PC-3 (cell line): ENCODE measurements around the gene PHF13. TPM values are rescaled to one million over a fixed set of nuclear protein-coding genes. Genes with fewer than 3 reads are reported as not detected.

Source experiments
- ATAC-seq: fragments of 200-7000 bp; cut with Tn5 transposase; 2 replicates; pipeline ENCODE4 v1.9.1; 2020; ENCODE audit warnings: mild to moderate bottlenecking, moderate library complexity
- BruUV-seq: library from RNA; stranded (reverse); fragments of 400-500 nt; replicated peaks from 2 replicates; lab custom pipeline; 2021; lab: Mats Ljungman, UMichigan
- CTCF ChIA-PET: fragments of 300-600 bp; sonication (Branson Sonifier 250); formaldehyde crosslinking; loops from one replicate; lab custom pipeline; 2022; ENCODE audit warnings: antibody characterized with exemption; lab: Charles Lee
- POLR2A ChIA-PET: fragments of 300-600 bp; sonication (Branson Sonifier 250); formaldehyde crosslinking; loops from one replicate; lab custom pipeline; 2022; ENCODE audit warnings: antibody characterized with exemption; ENCODE audit not compliant: unreplicated experiment; lab: Charles Lee
- DNase-seq: peaks from one replicate; pipeline ENCODE4 v3.0.0-alpha.2; 2015
- H2AFZ ChIP-seq: fragments of 300-600 bp; sonication (generic); 2 replicates; pipeline ENCODE4 v1.6.0; 2016; ENCODE audit warnings: antibody characterized with exemption, low read length
- H3F3A ChIP-seq: fragments of 300-600 bp; sonication (generic); one replicate; pipeline ENCODE4 v1.6.0; 2017; ENCODE audit warnings: antibody characterized with exemption, low read length, control low read depth, mild to moderate bottlenecking; ENCODE audit not compliant: unreplicated experiment
- H3K27ac ChIP-seq: fragments of 300-600 bp; sonication (generic); 2 replicates; pipeline ENCODE4 v1.5.1; 2016; ENCODE audit warnings: mild to moderate bottlenecking, low read length
- H3K27me3 ChIP-seq: fragments of 300-600 bp; sonication (generic); 2 replicates; pipeline ENCODE4 v1.6.1; 2016; ENCODE audit warnings: low read length, mixed read lengths
- H3K36me3 ChIP-seq: fragments of 300-600 bp; sonication (generic); 2 replicates; pipeline ENCODE4 v1.6.1; 2016; ENCODE audit warnings: low read depth, mixed run types, low read length, mixed read lengths
- H3K4me1 ChIP-seq: fragments of 300-600 bp; sonication (generic); 2 replicates; pipeline ENCODE4 v1.5.1; 2016; ENCODE audit warnings: low read length; ENCODE audit not compliant: insufficient read depth
- H3K4me2 ChIP-seq: fragments of 300-600 bp; sonication (generic); 2 replicates; pipeline ENCODE4 v1.6.0; 2016; ENCODE audit warnings: low read length
- H3K4me3 ChIP-seq: fragments of 300-600 bp; sonication (generic); 2 replicates; pipeline ENCODE4 v1.5.1; 2016; ENCODE audit warnings: mild to moderate bottlenecking, low read length, mixed read lengths
- H3K79me2 ChIP-seq: fragments of 300-600 bp; sonication (generic); 2 replicates; pipeline ENCODE4 v1.6.1; 2017; ENCODE audit warnings: low read length, mixed read lengths
- H3K9ac ChIP-seq: fragments of 300-600 bp; sonication (generic); 2 replicates; pipeline ENCODE4 v1.6.0; 2016; ENCODE audit warnings: mild to moderate bottlenecking, low read length
- H3K9me2 ChIP-seq: fragments of 300-600 bp; sonication (generic); replicated peaks from 2 replicates; pipeline ENCODE4 v1.6.1; 2016; ENCODE audit warnings: mixed run types, low read length, mixed read lengths
- H3K9me3 ChIP-seq: fragments of 300-600 bp; sonication (generic); 2 replicates; pipeline ENCODE4 v1.6.1; 2016; ENCODE audit warnings: low read length, mixed read lengths
- H4K20me1 ChIP-seq: fragments of 300-600 bp; sonication (generic); 2 replicates; pipeline ENCODE4 v1.6.1; 2016; ENCODE audit warnings: low read length, mixed read lengths
- EZH2 ChIP-seq: fragments of 300-600 bp; sonication (generic); IDR thresholded peaks from one replicate; pipeline ENCODE4 v1.6.1; 2017; ENCODE audit warnings: antibody characterized with exemption, mild to moderate bottlenecking, low read length; ENCODE audit not compliant: unreplicated experiment
- EZH2phosphoT487 ChIP-seq: fragments of 300-600 bp; sonication (generic); IDR thresholded peaks from 2 replicates; pipeline ENCODE4 v1.6.1; 2018; ENCODE audit warnings: mild to moderate bottlenecking, antibody characterized with exemption, low read length, borderline replicate concordance
- intact Hi-C: fragments of 100-400 bp; cut with micrococcal nuclease; formaldehyde crosslinking; loops from 2 replicates; pipeline ENCODE4 v1.9.0; 2023
- total RNA-seq: library from RNA; depleted of rRNA; stranded (reverse); fragments of >200 nt; gene quantifications from 2 replicates; pipeline ENCODE4 v1.2.3, GENCODE V29; 2014
- TF ChIP-seq, protein P1 (sequence below): fragments of 300-600 bp; sonication (generic); conservative IDR thresholded peaks from 2 replicates; pipeline ENCODE4 v1.5.1; 2017; ENCODE audit warnings: antibody characterized with exemption, low read depth, mild to moderate bottlenecking, low read length

PHF13 gene
- total RNA-seq, 1 experiment from 2014 or later, result 13.2 TPM

DNA sequence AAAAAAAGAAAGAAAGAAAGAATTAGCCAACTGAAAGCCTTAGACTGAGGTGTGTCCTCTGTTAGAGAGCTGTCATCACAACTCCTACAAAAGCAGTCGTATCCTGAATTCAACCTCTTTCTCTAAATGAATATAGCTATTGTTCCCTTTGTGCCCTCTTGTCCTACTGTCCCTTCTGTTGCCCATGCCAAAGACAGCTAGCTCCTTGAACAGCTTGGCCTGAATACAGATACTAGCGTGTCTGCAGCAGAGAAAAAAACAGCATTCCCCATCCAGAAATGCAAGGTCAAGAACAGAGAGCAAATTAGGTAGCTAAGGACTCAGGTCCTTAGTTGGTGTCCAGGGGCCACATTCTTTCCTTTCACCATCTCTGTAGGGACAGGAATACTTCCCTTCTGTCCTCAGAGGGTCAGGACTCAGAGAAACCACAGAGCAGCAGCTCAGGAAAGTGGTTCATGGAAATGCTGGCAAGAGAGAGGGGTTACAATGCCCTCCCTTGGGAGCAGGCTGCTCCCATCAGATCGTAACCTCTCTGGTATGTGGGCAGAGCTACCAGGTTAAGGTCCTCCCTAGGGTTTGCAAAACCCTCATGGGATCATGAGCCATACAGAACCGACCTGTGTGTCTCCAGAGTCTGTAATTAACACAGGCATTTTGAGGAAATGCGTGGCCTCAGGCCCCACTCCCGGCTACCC, 35.6 kb upstream of the PHF13 start:
- CTCF ChIA-PET, result interaction anchor here (0.6 kb wide), 1 partner anchor 57 kb away, joined by 3 read pairs; no protein-coding TSS in a partner anchor
- no peaks in the 10 kb centered on the region for H3K36me3 ChIP-seq
- no peak overlapping the region for H3K4me2 ChIP-seq
- H3K9ac ChIP-seq, result no peak overlapping the region
- no peak overlapping the region for H3K27ac ChIP-seq
- POLR2A ChIA-PET, result interaction anchor here (1.0 kb wide), 1 partner anchor 10 kb away, joined by 3 read pairs; no protein-coding TSS in a partner anchor
- H3K4me3 ChIP-seq, result no peak overlapping the region
- DNase-seq, result no peak
- H3K9me3 ChIP-seq, result no peaks in the 10 kb centered on the region
- no peaks in the 10 kb centered on the region for H3K9me2 ChIP-seq
- TF ChIP-seq, protein P1, sequence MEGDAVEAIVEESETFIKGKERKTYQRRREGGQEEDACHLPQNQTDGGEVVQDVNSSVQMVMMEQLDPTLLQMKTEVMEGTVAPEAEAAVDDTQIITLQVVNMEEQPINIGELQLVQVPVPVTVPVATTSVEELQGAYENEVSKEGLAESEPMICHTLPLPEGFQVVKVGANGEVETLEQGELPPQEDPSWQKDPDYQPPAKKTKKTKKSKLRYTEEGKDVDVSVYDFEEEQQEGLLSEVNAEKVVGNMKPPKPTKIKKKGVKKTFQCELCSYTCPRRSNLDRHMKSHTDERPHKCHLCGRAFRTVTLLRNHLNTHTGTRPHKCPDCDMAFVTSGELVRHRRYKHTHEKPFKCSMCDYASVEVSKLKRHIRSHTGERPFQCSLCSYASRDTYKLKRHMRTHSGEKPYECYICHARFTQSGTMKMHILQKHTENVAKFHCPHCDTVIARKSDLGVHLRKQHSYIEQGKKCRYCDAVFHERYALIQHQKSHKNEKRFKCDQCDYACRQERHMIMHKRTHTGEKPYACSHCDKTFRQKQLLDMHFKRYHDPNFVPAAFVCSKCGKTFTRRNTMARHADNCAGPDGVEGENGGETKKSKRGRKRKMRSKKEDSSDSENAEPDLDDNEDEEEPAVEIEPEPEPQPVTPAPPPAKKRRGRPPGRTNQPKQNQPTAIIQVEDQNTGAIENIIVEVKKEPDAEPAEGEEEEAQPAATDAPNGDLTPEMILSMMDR, result no peak
- TF ChIP-seq EZH2phosphoT487 (no peak), EZH2 (no peak)
- peaks cover 30% of the 10 kb centered on the region for H3K79me2 ChIP-seq
- intact Hi-C loops, result no loop called here
- ATAC-seq, result no peak
- no peaks in the 10 kb centered on the region for H3F3A ChIP-seq
- no TSS peak for BruUV-seq
- H3K4me1 ChIP-seq, result peaks cover 27% of the 10 kb centered on the region
- H2AFZ ChIP-seq, result no peak overlapping the region
- H4K20me1 ChIP-seq, result no peaks in the 10 kb centered on the region
- no peaks in the 10 kb centered on the region for H3K27me3 ChIP-seq

DNA sequence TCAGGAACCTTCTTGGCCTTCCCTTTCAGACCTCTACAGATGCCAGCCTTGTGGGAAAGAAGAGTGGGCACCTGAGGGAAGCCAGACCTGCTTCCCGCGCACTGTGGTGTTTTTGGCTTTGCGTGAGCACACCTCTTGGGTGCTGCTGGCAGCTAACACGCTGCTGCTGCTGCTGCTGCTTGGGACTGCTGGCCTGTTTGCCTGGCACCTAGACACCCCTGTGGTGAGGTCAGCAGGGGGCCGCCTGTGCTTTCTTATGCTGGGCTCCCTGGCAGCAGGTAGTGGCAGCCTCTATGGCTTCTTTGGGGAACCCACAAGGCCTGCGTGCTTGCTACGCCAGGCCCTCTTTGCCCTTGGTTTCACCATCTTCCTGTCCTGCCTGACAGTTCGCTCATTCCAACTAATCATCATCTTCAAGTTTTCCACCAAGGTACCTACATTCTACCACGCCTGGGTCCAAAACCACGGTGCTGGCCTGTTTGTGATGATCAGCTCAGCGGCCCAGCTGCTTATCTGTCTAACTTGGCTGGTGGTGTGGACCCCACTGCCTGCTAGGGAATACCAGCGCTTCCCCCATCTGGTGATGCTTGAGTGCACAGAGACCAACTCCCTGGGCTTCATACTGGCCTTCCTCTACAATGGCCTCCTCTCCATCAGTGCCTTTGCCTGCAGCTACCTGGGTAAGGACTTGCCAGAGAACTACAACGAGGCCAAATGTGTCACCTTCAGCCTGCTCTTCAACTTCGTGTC, 34.7 kb upstream of the PHF13 start:
- DNase-seq, result no peak
- no peaks in the 10 kb centered on the region for H3K36me3 ChIP-seq
- peaks cover 30% of the 10 kb centered on the region for H3K79me2 ChIP-seq
- peak overlapping the region; percentile 89 for H3K4me2 ChIP-seq
- intact Hi-C loops, result loop anchor here (1.0 kb wide), 2 partner anchors 23 to 24 kb away; partner anchors contain the start of gene NOL9
- TF ChIP-seq EZH2phosphoT487, result no peak
- TF ChIP-seq, protein P1, result no peak
- TF ChIP-seq EZH2, result no peak
- peak overlapping the region; percentile 67 for H2AFZ ChIP-seq
- peaks cover 27% of the 10 kb centered on the region for H3K4me1 ChIP-seq
- no peak overlapping the region for H3K9ac ChIP-seq
- no peaks in the 10 kb centered on the region for H3K9me3 ChIP-seq
- ChIA-PET POLR2A (interaction anchor here (1.0 kb wide), 1 partner anchor 9 kb away, joined by 3 read pairs; no protein-coding TSS in a partner anchor), CTCF (no interaction called here)
- no peak overlapping the region for H3K27ac ChIP-seq
- no TSS peak for BruUV-seq
- no peak for ATAC-seq
- H3K27me3 ChIP-seq, result no peaks in the 10 kb centered on the region
- H3K4me3 ChIP-seq, result peak overlapping the region; percentile 92; the same call in 1 of the 2 replicates
- no peaks in the 10 kb centered on the region for H3F3A ChIP-seq
- H4K20me1 ChIP-seq, result no peaks in the 10 kb centered on the region
- H3K9me2 ChIP-seq, result no peaks in the 10 kb centered on the region
